NOMO-1 (cell line): Measurements from ENCODE around the gene PRSS2.

Experiments used
- DNase-seq, 2 experiments: peaks; one replicate each; lab custom pipeline; 2025; ENCODE audit not compliant: unreplicated experiment in 2 of 2; lab: John Stamatoyannopoulos, UW

The PRSS2 gene

GRCh38 chr7:142819530-142819929 lies 48.8 kb downstream of the PRSS2 start:
- DNase-seq: no peak

GRCh38 chr7:142822714-142823113 lies 51.9 kb downstream of the PRSS2 start:
- DNase-seq: no peak
